ENCODE measurements around the gene NOSTRIN. TPM values are rescaled to one million over a fixed set of nuclear protein-coding genes. Genes with fewer than 3 reads are reported as not detected.
"Not testable (repeated sequence)": the region's sequence is repeated elsewhere in the genome, so short reads cannot be mapped to it uniquely, and the experiment has no call there.

Gene NOSTRIN
- total RNA-seq, 1 experiment from 2014 or later: 0.23 TPM

DNA sequence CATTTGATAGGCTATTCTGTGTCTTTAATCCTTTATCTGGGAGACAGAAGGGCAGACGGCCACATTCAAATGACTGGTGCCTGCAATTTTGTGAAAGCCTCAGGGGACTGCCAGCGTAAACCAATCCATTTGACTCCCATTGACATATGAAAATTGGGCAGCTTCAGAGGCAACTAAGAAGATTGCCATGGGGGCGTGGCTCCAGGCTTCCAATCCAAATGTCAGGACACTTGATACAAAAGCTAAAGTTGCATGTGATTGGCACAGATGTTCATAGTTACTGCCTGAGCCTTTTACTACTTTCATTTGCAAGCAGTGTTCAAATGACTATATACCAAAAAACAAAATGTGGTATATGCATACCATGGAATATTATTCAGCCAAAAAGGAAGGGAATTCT is 45.8 kb downstream of the NOSTRIN start:
- 0 out of 2 replicates have a peak, but pooled peaks cover 8% of the 10 kb centered on the region for H3K36me3 ChIP-seq
- DNase-seq: peak; percentile 14
- no peak overlapping the region for H3K4me3 ChIP-seq
- H3K27me3 ChIP-seq: no peaks in the 10 kb centered on the region
- no peaks in the 10 kb centered on the region for H3K9me3 ChIP-seq

DNA sequence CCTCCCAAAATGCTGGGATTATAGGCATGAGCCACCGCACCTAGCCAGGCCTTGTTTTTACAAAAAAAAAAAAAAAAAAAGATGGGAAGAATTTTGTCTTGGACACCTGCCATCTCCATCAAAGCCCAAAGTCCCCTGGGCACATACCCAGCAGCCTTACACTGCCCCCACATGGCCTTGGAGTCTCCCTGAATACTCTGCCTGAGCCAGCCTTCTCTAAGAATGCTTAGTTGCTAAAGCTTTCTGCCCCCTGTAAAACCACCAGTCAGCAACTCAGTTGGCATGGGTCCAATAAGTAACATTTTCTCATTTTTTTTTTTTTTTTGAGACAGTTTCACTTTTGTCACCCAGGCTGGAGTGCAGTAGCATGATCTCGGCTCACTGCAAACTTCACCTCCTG is 47.2 kb downstream of the NOSTRIN start:
- no peak overlapping the region for H3K4me3 ChIP-seq
- no peaks in the 10 kb centered on the region for H3K9me3 ChIP-seq
- 0 out of 2 replicates have a peak, but pooled peaks cover 8% of the 10 kb centered on the region for H3K36me3 ChIP-seq
- H3K27me3 ChIP-seq: no peaks in the 10 kb centered on the region
- peak; percentile 1 for DNase-seq

DNA sequence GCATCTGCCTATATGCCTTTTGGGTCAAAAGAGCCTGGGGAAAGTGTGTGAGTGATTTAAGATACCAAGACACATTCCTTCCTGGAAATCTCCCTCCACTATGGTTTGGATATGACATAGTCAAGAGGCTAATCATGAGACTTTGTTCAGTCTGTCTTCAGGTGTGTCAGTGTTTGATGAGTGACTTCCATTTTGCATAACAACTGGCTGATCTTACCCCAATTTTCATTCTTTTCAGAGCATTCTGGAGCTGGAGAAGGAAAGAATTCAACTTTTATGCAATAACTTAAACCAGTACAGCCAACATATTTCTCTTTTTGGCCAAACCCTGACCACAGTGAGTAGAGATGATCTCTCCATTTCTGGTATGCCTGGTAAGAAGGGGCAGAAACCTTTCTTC is 48.4 kb downstream of the NOSTRIN start:
- H3K9me3 ChIP-seq: no peaks in the 10 kb centered on the region
- no peak overlapping the region for H3K4me3 ChIP-seq
- H3K27me3 ChIP-seq: no peaks in the 10 kb centered on the region
- DNase-seq: no peak
- H3K36me3 ChIP-seq: 0 out of 2 replicates have a peak, but pooled peaks cover 8% of the 10 kb centered on the region

DNA sequence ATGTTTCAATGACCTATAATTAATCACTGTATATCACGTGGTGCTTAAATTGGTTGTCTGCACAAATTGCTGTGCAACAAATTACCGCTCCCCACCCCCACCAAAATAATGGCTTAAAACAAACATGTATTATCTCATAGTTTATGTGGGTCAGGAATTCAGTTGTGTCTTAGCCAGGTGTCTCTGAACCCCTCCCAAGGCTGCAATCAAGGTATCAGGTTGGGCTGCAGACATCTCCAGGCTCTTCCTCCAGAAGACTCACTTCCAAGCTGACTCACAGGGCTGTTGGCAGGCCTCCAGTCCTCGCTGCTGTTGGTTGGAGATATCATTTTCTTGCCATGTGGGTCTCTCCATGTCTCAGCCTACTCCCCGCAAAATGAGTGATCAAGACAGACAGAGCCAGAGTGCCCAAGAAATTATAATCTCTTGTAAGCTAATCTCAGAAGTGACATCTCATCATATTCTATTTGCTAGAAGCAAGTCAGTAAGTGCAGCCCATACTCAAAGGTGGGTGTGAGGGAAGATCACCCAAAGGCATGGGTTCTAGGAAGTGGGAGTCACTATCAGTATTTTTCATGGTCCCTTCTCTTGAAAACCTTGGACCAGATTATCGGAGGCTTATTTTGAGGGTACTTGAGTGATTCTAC is 49.4 kb downstream of the NOSTRIN start:
- H3K4me3 ChIP-seq: no peak overlapping the region
- H3K36me3 ChIP-seq: 0 out of 2 replicates have a peak, but pooled peaks cover 8% of the 10 kb centered on the region
- H3K9me3 ChIP-seq: no peaks in the 10 kb centered on the region
- no peaks in the 10 kb centered on the region for H3K27me3 ChIP-seq
- peak; percentile 82 for DNase-seq

DNA sequence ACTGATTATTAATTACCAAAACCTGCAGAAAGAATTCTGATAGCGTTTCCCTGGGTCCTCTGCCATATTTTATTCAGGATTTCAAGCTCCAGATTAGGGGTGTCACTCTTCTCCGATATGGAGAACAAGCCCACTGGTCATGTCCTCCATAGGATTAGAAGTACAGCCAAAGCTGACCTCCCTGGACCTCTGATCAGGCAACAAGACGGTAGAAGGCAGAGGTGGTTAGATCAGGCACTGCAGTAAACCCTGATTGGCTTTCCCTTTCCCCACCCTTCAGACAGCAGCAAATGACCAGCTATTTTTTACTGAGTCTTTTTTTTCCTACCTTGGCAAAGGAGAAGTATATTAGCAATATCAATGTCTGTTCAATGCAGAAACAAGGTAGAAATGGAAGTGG is 50.0 kb downstream of the NOSTRIN start:
- DNase-seq: no peak
- Histone ChIP-seq H3K36me3 (0 out of 2 replicates have a peak, but pooled peaks cover 8% of the 10 kb centered on the region), H3K27me3 (no peaks in the 10 kb centered on the region), H3K4me3 (no peak overlapping the region), H3K9me3 (no peaks in the 10 kb centered on the region)

DNA sequence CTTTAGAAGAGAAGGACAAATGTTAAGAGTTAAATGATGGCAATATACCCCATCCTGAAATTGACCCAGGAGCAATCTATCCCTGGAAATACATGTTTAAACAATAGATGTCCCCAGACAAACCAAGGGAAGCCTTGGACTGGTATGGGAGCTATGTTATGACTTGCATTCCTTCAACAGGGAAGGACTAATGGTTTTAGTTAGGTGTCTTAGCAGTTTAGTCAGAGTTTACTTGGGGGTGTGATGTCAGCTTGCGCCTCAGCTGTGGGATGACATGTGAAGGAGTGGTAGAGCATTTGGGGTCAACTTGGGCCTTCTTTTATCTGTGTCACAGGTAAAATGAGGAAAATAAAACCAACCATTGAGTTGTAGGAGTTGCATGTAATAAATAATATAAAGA is 51.0 kb downstream of the NOSTRIN start:
- H3K36me3 ChIP-seq: 0 out of 2 replicates have a peak, but pooled peaks cover 8% of the 10 kb centered on the region
- no peaks in the 10 kb centered on the region for H3K27me3 ChIP-seq

DNA sequence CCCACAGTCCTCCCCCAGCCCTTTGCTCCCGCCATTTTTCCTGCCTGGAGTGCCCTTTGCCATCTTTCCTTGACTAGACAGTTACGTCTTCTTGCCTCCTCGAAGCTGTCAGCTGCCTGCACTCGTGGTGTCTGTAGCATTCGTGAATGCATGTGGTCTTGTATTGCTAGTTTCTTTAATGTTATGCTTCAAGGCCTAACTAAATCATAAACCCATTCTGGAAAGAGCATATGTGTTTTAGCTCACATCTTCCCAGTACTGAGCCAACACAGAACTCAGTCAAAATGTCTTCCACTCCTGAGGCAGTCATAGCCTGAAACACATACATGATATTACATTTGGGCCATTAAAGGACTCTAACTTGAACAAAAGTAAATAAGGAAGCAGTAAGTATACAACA is 52.2 kb downstream of the NOSTRIN start:
- no peaks in the 10 kb centered on the region for H3K9me3 ChIP-seq
- no peak for DNase-seq
- H3K4me3 ChIP-seq: no peak overlapping the region
- H3K36me3 ChIP-seq: peaks cover 8% of the 10 kb centered on the region; the same call in 1 of the 2 replicates
- no peaks in the 10 kb centered on the region for H3K27me3 ChIP-seq

More for the DNA sequence above, 51.0 kb downstream of the NOSTRIN start:
- DNase-seq: no peak
- Histone ChIP-seq H3K4me3 (no peak overlapping the region), H3K9me3 (no peaks in the 10 kb centered on the region)

DNA sequence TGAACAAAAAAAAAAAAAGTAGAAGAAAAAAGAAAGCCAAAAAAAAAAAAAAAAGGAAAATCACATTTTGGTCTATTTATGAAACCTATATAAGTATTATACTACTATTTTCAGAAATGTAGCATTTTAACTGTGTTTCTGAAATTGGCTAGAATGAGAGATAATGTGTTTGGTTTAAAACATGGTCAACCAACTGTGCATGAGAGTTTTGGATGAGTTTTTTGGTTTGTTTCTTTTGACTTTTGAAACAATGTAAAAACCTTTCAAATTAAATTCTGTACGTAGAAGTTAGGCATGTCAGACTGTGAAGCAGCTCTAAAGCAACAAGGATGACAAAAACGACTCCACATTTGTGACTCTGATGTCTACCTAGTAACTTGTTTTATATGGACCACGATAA is 53.2 kb downstream of the NOSTRIN start:
- H3K27me3 ChIP-seq: no peaks in the 10 kb centered on the region
- no peak overlapping the region for H3K4me3 ChIP-seq
- peaks cover 6% of the 10 kb centered on the region; the same call in 1 of the 2 replicates for H3K36me3 ChIP-seq
- no peak for DNase-seq
- H3K9me3 ChIP-seq: no peaks in the 10 kb centered on the region

DNA sequence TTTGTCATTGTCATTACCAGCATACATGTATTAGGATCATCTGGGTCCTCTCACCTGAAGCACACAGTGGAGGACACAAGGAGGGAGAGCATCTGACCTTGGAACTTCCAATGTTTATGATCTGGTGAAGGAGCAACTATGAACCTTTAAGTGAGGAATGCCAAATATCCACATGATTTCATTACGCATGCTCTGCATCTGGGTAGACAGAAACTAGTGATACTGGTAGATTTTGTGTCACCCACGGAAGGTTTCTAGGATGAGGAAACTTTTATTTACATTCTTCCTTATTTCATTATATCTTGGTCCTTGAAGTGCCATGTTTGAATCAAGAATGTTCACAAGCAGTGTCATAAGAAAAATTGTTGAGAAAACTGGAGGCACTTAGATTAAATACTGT is 55.7 kb downstream of the NOSTRIN start:
- Histone ChIP-seq H3K9me3 (no peaks in the 10 kb centered on the region), H3K4me3 (no peak overlapping the region), H3K27me3 (no peaks in the 10 kb centered on the region), H3K36me3 (no peaks in the 10 kb centered on the region; the same call in none of the 2 replicates)
- DNase-seq: no peak

DNA sequence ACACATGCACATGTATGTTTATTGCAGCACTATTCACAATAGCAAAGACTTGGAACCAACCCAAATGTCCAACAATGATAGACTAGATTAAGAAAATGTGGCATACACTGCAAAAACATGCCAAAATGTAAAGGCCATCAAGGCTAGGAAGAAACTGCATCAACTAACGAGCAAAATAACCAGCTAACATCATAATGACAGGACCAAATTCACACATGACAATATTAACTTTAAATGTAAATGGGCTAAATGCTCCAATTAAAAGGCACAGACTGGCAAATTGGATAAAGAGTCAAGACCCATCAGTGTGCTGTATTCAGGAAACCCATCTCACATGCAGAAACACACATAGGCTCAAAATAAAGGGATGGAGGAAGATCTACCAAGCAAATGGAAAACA is 64.7 kb downstream of the NOSTRIN start:
- not testable (repeated sequence) for H3K9me3 ChIP-seq, H3K4me3 ChIP-seq, H3K27me3 ChIP-seq, DNase-seq
- peaks cover 32% of the 10 kb centered on the region for H3K36me3 ChIP-seq

DNA sequence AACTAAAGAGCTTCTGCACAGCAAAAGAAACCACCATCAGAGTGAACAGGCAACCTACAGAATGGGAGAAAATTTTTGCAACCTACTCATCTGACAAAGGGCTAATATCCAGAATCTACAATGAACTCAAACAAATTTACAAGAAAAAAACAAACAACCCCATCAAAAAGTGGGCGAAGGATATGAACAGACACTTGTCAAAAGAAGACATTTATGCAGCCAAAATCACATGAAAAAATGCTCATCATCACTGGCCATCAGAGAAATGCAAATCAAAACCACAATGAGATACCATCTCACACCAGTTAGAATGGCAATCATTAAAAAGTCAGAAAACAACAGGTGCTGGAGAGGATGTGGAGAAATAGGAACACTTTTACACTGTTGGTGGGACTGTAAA is 67.9 kb downstream of the NOSTRIN start:
- not testable (repeated sequence) for DNase-seq, H3K27me3 ChIP-seq, H3K4me3 ChIP-seq, H3K9me3 ChIP-seq
- H3K36me3 ChIP-seq: peaks cover 33% of the 10 kb centered on the region

DNA sequence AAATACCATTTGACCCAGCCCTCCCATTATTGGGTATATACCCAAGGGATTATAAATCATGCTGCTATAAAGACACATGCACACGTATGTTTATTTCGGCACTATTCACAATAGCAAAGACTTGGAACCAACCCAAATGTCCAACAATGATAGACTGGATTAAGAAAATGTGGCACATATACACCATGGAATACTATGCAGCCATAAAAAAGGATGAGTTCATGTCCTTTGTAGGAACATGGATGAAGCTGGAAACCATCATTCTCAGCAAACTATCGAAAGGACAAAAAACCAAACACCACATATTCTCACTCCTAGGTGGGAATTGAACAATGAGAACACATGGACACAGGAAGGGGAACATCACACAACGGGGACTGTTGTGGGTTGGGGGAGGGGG is 68.4 kb downstream of the NOSTRIN start:
- H3K36me3 ChIP-seq: peaks cover 32% of the 10 kb centered on the region
- H3K27me3 ChIP-seq, DNase-seq, H3K4me3 ChIP-seq, H3K9me3 ChIP-seq: not testable (repeated sequence)

DNA sequence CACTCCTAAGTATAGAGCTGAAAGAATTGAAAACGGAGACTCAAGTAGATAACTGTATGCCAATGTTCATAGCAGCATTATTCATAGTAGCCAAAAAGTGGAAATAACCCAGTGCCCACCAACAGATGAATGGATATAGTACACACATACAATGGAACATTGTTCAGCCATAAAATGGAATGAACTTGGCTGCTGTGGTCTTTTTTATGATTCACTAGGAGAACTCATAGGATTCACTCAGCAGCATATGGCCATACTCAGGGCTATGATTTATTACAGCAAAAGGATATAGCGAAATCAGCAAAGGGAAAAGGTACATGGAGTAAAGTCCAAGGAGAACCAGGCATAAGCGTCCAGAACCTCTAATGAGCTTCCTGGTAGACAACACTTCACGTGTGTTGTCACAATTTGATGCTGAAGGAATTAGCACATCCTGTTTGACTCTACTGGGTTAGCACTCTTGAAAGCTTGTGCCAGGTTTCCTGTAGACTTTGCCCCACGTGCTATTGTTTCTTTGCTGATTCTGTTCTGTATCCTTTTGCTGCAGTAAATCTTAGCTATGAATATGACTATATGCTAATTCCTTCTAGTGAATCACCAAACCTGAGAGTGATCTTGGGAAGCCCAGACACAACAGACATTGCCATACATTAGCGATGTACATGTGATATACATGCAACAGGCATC is 72.1 kb downstream of the NOSTRIN start:
- Histone ChIP-seq H3K36me3 (peaks cover 30% of the 10 kb centered on the region), H3K4me3 (no peak overlapping the region), H3K27me3 (no peaks in the 10 kb centered on the region)

DNA sequence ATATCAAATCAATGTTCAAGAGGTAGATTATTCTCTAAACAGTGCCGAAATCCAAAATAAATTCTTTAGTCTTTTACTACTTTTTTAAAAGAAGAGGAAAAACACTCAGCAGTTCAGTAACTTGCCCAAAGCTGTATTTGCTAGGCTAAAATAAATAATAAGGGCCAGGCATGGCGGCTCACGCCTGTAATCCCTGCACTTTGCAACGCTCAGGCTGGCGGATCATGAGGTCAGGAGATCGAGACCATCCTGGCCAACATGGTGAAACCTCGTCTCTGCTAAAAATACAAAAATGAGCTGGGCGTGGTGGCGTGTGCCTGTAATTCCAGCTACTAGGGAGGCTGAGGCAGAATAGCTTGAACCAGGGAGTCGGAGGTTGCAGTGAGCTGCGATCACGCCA is 79.7 kb downstream of the NOSTRIN start:
- H3K9me3 ChIP-seq, H3K4me3 ChIP-seq, DNase-seq, H3K27me3 ChIP-seq: not testable (repeated sequence)
- H3K36me3 ChIP-seq: peaks cover 14% of the 10 kb centered on the region

More for the DNA sequence above, 72.1 kb downstream of the NOSTRIN start:
- DNase-seq: no peak
- H3K9me3 ChIP-seq: no peaks in the 10 kb centered on the region

DNA sequence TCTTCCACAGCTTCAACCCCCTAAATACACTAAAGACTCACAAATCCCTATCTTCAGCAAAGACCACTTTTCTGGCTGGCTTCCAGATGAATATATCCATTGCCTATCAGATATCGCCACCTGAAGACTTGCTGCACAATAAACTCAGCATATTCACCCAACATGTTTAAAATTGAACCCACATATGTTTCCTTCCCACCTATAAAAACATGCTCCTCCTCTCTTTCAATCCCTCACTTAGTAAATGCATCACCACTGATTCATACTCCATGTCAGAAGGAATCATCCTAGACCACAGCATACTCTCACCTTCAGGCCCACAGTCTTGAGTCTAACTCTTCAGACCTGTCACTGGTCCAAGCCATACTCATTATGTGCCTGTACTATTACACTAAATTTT is 82.5 kb downstream of the NOSTRIN start:
- DNase-seq: no peak
- Histone ChIP-seq H3K27me3 (no peaks in the 10 kb centered on the region), H3K9me3 (no peaks in the 10 kb centered on the region), H3K4me3 (no peak overlapping the region), H3K36me3 (peaks cover 26% of the 10 kb centered on the region)

DNA sequence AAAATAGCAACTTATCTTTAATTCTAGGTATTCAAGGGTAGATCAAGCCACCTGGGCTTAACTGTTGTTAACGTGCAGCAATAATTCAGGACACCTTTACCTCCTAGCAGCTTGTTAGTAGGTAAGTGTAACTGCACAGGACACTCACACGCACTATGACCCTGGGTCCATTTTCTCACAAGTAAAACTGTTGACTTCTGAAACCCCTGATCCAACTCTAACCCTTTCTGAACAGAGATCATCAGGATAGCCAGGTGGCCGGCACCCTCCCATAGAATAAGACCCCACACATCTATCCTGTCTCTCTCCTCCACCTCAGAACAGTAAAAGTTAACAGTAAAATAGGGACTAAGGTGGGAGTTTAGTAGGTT is 87.2 kb downstream of the NOSTRIN start:
- no peak for DNase-seq
- peaks cover 8% of the 10 kb centered on the region for H3K27me3 ChIP-seq
- H3K36me3 ChIP-seq: peaks cover 26% of the 10 kb centered on the region
- H3K4me3 ChIP-seq: peak overlapping the region; percentile 86
- H3K9me3 ChIP-seq: no peaks in the 10 kb centered on the region

DNA sequence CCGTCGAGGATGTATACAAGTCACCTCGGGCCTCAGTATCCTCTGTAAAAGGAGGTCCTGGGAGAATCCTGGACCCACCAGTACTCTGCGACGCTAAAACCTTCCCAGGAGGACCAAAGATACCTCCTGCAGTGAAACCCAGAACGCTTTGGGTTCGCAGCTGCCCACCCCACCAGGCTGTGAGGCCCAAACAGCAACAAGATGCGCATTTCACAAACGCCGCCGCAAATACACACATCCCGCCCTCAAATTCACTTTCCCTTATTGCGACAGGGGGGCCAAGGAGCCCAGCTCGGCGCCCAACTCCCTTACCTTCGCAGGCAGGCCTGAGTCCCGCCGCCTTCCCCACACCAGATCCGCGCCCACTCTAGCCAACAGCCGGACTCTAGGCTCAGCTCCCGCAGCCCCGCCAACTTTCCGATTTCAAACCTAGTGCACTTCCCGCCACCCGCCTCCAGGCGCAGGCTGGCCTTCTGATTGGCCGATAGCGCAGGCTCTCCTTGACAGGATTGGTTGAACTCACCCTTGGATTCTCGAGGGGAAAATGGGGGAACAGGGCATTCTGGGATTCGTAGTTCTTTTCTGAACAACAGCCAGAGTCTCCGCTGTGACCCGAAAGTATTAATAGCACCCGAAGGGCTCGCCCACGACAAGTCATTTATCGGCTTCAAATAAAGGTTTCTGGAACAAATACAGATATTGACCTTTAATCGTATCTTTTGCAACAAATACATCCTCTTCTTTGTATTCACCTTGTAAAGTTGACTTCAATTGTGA is 87.8 kb downstream of the NOSTRIN start, which contains the start of gene SPC25:
SPC25 (minus strand) TSS at position 425 of the 777 bp plus-strand sequence. CDS start 911 bp downstream, outside the sequence.
- peak within 1 kb of the TSS; percentile 86 for H3K4me3 ChIP-seq
- no peaks in the 10 kb centered on the region for H3K9me3 ChIP-seq

More for the DNA sequence above, 87.8 kb downstream of the NOSTRIN start, which contains the start of gene SPC25:
- peaks cover 21% of the 10 kb centered on the region for H3K36me3 ChIP-seq
- peaks cover 8% of the 10 kb centered on the region for H3K27me3 ChIP-seq
- peak; percentile 94 for DNase-seq

Measured in MG63 (cell line).